ENCODE data around the gene TENT4B.

Gene TENT4B

DNA sequence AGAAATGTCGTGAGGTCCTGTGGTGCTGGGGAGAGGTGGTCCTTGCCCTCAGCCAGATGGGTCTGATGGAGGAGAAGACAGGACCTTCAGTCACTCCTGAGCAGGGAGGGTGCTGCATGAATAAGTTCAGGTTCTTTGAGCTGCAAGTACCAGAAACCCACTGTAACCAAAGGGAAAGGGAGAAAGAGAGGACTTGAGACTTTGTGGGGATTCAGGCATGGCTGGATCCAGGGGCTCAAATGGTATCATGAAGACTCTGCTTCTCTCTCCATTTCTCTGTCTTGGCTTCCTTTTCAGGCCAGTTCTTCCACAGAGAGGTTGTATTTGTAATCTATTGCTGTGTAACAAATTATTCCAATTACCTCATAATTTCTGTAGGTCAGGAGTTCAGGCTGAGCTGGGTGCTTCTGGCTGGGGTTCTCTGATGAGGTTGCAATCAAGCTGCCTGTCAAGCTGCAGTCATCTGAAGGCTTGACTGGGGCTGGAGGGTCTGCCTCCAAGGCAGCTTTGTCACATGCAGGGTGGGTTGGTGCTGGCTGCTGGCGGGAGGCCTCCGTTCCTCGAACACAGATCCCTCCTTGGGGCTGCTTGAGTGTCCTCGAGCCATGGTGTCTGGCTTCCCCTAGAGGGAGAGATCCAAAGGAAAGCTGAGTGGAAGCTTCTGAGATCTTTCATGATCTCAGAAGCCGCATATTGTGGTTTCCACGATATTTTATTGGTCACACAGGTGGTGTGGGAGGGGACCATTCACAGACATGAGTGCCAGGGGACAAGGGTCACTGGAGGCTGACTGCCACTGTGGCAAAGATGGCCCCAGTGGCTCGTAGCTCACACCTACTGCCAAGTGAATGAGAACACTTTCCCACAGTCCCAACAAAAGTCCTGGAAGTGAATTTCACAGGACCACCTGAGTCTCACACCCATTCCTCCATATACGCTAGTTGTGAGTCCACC is 107.4 kb downstream of the TENT4B start:
- Histone ChIP-seq H3K36me3 (ENCODE audit: insufficient read depth, low read length) (no peaks in the 10 kb centered on the region), H3K9ac (ENCODE audit: low read depth, low read length) (no peak overlapping the region), H3K4me1 (ENCODE audit: insufficient read depth, low read length) (peaks cover 4% of the 10 kb centered on the region; the same call in 1 of the 2 replicates), H3K9me3 (ENCODE audit: insufficient read depth, low read depth, low read length) (no peaks in the 10 kb centered on the region), H3K4me3 (ENCODE audit: low read length) (no peak overlapping the region), H3K27ac (ENCODE audit: low read depth, low read length) (no peak overlapping the region), H3K27me3 (ENCODE audit: insufficient read depth, low read length) (no peaks in the 10 kb centered on the region)
- WGBS, result 92% methylated on average over 9 of the region's 9 CpGs

DNA sequence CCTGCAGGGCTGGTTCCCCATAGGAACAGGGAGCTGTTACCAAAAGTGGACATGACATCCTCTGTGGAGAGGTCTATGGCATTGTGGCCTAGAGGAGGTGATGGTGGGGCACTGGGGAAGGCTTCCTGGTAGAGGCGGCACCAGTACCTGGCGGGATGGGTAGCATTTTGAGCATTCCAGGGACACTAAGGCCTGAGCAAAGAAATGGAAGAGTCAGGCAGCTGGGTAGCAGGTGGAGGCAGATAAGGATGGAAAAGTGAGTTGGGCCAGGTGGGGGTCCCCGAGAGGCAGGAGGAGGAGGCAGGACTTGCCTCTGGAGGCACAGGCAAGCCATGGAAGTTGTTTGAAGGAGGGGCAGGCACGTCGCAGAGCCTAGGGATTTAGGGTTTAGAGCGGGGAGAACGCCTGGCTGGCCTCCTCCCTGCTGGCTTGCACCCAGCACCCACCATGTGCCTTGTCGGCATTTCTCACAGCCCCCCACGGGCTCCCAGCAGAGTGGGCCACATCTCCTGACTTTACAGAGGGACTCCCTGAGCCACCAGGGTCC is 108.1 kb downstream of the TENT4B start:
- no peaks in the 10 kb centered on the region for H3K36me3 ChIP-seq (ENCODE audit: insufficient read depth, low read length)
- no peak overlapping the region for H3K4me3 ChIP-seq (ENCODE audit: low read length)
- 81% methylated on average over 9 of the region's 9 CpGs for WGBS
- no peaks in the 10 kb centered on the region for H3K27me3 ChIP-seq (ENCODE audit: insufficient read depth, low read length)
- H3K9ac ChIP-seq (ENCODE audit: low read depth, low read length), result no peak overlapping the region
- H3K9me3 ChIP-seq (ENCODE audit: insufficient read depth, low read depth, low read length), result no peaks in the 10 kb centered on the region
- no peak overlapping the region for H3K27ac ChIP-seq (ENCODE audit: low read depth, low read length)
- peaks cover 8% of the 10 kb centered on the region; the same call in 1 of the 2 replicates for H3K4me1 ChIP-seq (ENCODE audit: insufficient read depth, low read length)

DNA sequence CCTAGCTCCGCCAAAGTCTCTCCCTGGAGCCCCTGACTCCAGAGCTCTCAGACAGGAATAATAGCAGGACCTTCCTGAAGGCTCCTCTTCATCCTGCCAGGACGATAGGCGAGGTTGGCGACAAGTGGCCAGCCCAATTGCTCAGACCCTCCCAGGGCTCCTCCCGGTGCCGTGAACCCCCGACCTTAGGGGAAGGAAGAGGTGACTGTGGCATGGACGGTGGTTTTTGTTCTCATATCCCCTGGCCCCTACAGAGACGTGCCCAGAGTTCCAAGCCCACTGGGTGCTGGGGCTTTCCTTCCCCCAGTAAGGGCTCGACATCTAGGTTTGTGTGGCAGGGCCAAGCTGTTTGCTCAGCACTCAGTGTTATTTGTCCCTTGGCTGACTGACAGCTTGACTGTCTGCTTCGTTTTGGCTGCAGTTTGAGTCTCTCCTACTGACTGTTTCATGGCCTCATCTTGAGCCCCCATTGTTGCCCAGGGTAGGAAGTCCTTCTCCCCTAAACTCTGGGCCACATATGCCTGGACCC is 108.7 kb downstream of the TENT4B start:
- WGBS, result 88% methylated on average over 11 of the region's 11 CpGs
- Histone ChIP-seq H3K9me3 (ENCODE audit: insufficient read depth, low read depth, low read length) (no peaks in the 10 kb centered on the region), H3K4me1 (ENCODE audit: insufficient read depth, low read length) (peaks cover 13% of the 10 kb centered on the region), H3K4me3 (ENCODE audit: low read length) (no peak overlapping the region), H3K27me3 (ENCODE audit: insufficient read depth, low read length) (no peaks in the 10 kb centered on the region), H3K9ac (ENCODE audit: low read depth, low read length) (no peak overlapping the region), H3K27ac (ENCODE audit: low read depth, low read length) (no peak overlapping the region), H3K36me3 (ENCODE audit: insufficient read depth, low read length) (no peaks in the 10 kb centered on the region)

DNA sequence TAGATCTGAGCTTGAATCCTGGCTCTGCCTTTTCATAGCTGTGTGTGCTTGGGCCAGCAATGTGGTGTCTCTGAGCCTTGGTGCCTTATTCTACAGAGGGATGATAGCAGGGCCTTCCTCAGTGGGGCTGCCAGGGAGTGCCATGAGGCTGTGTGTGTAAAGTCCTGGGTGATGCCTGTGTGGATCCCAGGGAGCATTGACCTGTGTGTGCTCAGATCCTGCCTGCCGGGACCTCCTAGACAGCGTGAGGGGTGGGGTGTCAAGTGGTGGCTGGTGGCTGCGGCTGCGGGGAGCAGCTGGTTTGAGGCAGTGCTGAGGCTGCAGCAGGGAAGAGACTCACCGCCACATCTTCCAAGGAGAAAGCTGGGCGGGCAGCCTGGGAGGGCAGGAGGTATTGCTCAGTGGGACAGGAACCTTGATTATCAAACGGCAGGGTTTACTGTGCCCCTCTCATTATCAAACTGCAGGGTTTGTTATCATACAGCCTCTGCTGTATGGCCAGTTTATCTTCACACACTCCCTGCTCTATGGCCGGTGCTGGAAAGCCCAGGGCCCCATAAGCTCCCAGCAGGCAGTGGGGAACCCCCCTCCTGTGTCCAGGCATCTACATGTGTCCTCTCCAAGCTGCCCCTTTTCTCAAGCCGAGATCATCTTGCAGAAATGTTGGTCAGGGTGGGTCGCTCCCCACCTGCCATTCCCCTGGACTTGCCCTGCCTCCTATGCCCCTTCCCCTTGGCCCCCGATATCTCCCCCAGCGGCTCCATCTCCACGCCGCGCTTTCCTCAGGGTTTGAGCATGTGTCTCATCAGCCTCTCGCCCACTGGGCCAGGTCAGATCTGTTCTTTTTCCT is 110.2 kb downstream of the TENT4B start:
- Histone ChIP-seq H3K9me3 (ENCODE audit: insufficient read depth, low read depth, low read length) (no peaks in the 10 kb centered on the region), H3K4me3 (ENCODE audit: low read length) (no peak overlapping the region), H3K27me3 (ENCODE audit: insufficient read depth, low read length) (no peaks in the 10 kb centered on the region), H3K27ac (ENCODE audit: low read depth, low read length) (no peak overlapping the region), H3K9ac (ENCODE audit: low read depth, low read length) (no peak overlapping the region), H3K36me3 (ENCODE audit: insufficient read depth, low read length) (no peaks in the 10 kb centered on the region), H3K4me1 (ENCODE audit: insufficient read depth, low read length) (peaks cover 19% of the 10 kb centered on the region)
- 89% methylated on average over 16 of the region's 16 CpGs for WGBS

DNA sequence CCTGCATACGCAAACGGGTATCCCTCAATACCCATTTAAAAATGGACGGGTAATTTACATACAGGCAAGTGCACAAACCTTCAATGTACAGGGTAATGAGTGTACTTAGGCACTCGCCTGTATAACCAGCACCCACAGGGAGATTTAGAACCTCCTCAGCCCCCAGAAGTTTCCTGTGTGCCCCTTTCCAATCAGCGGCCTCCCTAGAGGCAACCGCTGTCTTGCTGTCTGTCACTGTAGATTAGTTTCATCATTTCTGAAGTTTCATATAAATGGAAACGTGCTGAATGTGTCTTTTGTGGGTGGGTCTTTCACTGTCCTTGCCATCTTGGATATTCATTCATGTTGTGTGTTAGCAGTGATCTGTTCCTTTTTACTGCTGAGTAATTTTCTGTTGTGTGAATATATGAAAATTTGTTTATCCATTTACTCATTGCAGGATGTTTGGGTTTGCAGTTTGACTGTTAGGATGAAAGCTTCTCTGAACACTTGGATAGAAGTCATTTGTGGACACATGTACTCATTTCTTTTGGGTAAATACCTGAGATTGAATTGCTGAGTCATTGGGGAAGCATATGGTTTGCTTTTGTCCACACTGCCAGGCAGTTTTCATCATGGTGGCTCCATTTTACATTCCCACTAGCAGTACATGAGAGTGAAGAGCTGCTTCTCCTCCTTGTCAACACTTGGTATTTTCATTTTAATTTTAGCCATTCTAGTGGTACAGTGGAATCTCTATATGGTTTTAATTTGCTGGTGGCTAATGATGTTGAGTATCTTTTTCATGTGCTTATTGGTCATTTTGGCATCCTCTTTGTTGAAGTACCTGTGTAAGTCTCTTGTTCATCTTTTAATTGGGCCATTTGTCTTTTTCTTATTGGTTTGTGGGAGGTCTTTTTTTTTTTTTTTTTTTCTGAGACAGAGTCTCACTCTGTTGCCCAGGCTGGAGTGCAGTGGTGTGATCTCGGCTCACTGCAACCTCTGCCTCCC is 111.1 kb downstream of the TENT4B start:
- WGBS, result 93% methylated on average over 7 of the region's 8 CpGs
- no peak overlapping the region for H3K4me3 ChIP-seq (ENCODE audit: low read length)
- no peaks in the 10 kb centered on the region for H3K36me3 ChIP-seq (ENCODE audit: insufficient read depth, low read length)
- H3K9me3 ChIP-seq (ENCODE audit: insufficient read depth, low read depth, low read length), result no peaks in the 10 kb centered on the region
- no peaks in the 10 kb centered on the region for H3K27me3 ChIP-seq (ENCODE audit: insufficient read depth, low read length)
- no peak overlapping the region for H3K27ac ChIP-seq (ENCODE audit: low read depth, low read length)
- H3K4me1 ChIP-seq (ENCODE audit: insufficient read depth, low read length), result peaks cover 19% of the 10 kb centered on the region
- H3K9ac ChIP-seq (ENCODE audit: low read depth, low read length), result no peak overlapping the region

DNA sequence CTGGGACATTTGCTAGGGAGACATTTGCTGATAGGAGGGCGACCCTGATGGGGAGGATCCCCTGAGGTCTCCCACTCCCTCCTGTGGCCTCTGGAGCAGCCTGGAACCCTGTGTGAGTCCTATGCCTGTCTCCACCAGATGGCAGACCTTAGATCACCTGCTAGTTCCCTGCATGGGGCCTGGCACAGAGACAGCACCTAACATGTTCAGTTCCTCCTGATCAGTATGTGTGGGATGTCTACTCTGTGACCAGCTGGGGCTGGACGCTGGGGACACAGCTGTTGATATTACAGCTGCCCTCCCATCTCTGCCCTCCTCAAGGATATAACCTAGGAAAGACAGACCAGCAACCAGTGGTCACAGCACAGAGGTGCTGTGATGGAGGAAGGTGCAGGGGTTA is 112.2 kb downstream of the TENT4B start:
- WGBS, result 94% methylated on average over 2 of the region's 2 CpGs
- H3K9ac ChIP-seq (ENCODE audit: low read depth, low read length), result no peak overlapping the region
- H3K9me3 ChIP-seq (ENCODE audit: insufficient read depth, low read depth, low read length), result no peaks in the 10 kb centered on the region
- no peak overlapping the region for H3K27ac ChIP-seq (ENCODE audit: low read depth, low read length)
- H3K27me3 ChIP-seq (ENCODE audit: insufficient read depth, low read length), result no peaks in the 10 kb centered on the region
- H3K4me1 ChIP-seq (ENCODE audit: insufficient read depth, low read length), result peaks cover 15% of the 10 kb centered on the region
- H3K4me3 ChIP-seq (ENCODE audit: low read length), result no peak overlapping the region
- no peaks in the 10 kb centered on the region for H3K36me3 ChIP-seq (ENCODE audit: insufficient read depth, low read length)

DNA sequence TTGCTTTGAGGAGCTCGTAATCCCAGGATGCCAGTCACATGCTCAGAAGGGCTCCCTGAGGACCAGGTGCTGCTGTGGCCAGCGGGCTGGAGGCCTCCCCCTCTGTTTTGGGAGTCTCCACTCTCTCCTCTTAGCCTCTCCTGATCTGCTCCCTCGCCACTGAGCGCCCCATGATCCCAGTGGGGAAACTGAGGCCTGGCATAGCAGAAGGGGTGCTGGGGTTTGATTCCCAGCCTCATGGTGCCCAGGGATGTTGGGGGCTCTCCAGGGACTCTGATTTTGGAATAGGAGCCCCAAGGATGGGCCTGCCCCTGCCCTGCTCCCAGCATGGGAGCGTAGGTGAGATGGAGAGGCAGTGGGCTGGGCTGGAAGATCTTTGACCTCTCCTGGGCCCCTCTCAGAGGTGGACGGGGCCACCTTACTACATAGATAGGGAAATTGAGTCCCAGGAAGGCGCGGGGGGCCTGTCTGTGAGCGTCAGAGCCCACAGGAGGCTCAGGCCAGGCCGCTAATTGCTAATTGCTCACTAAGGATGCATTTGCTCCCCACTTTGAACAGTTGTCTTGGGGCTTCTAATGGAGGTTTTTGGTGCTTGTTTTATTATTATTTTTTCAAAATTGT is 112.7 kb downstream of the TENT4B start:
- no peak overlapping the region for H3K27ac ChIP-seq (ENCODE audit: low read depth, low read length)
- H3K9ac ChIP-seq (ENCODE audit: low read depth, low read length), result no peak overlapping the region

DNA sequence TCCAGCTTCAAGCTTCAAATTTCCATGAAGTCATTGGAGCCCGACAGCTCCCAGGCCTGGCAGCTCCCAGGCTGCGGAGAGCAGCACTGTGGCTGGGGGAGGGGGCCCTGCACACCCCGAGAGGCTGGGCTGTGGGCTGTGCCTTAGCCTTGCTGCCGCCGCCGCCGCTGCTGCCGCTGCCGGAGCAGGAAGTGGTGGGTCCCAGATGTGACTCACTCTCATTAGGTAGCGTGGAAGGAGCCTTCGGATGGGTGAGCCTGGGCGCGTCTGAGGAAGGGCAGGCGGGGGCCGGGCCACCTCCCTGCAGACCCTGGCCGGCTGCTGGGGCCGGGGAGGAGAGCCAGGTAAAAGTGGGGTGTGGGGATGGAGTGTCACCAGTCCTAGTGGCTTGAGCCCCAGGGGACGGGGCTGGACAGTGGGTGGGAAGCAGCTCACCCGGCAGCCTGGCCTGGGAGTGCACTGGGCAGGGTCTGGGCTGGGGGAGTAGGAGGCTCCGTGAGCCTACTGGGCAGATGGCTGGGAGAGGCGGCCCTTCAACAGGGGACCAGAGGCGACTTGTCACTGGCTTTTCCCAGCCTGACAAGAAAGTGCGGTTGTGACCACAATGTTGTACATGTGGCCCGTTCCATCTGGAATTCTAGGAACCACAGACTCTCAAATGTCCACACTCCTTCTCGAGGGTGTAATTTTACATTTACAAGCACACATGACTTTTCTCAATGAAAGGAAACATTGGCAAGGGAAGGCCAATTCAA is 113.4 kb downstream of the TENT4B start, which contains the start of gene ADCY7:
Gene ADCY7, plus strand, starts transcription at position 215 of the 755 bp plus-strand sequence. CDS start 21,629 bp downstream, outside the sequence.
- H3K27ac ChIP-seq (ENCODE audit: low read depth, low read length), result no peak within 1 kb of the TSS
- H3K36me3 ChIP-seq (ENCODE audit: insufficient read depth, low read length), result no peaks in the 10 kb centered on the region
- H3K9ac ChIP-seq (ENCODE audit: low read depth, low read length), result no peak within 1 kb of the TSS
- 38% methylated on average over 25 of the region's 25 CpGs for WGBS
- H3K9me3 ChIP-seq (ENCODE audit: insufficient read depth, low read depth, low read length), result no peaks in the 10 kb centered on the region
- peaks cover 15% of the 10 kb centered on the region for H3K4me1 ChIP-seq (ENCODE audit: insufficient read depth, low read length)
- peak within 1 kb of the TSS; percentile 24; the same call in 1 of the 2 replicates for H3K4me3 ChIP-seq (ENCODE audit: low read length)
- H3K27me3 ChIP-seq (ENCODE audit: insufficient read depth, low read length), result no peaks in the 10 kb centered on the region

More for the DNA sequence above, 112.7 kb downstream of the TENT4B start:
- Histone ChIP-seq H3K4me1 (ENCODE audit: insufficient read depth, low read length) (peaks cover 15% of the 10 kb centered on the region), H3K9me3 (ENCODE audit: insufficient read depth, low read depth, low read length) (no peaks in the 10 kb centered on the region), H3K4me3 (ENCODE audit: low read length) (no peak overlapping the region), H3K36me3 (ENCODE audit: insufficient read depth, low read length) (no peaks in the 10 kb centered on the region), H3K27me3 (ENCODE audit: insufficient read depth, low read length) (no peaks in the 10 kb centered on the region)
- WGBS, result 81% methylated on average over 10 of the region's 10 CpGs

DNA sequence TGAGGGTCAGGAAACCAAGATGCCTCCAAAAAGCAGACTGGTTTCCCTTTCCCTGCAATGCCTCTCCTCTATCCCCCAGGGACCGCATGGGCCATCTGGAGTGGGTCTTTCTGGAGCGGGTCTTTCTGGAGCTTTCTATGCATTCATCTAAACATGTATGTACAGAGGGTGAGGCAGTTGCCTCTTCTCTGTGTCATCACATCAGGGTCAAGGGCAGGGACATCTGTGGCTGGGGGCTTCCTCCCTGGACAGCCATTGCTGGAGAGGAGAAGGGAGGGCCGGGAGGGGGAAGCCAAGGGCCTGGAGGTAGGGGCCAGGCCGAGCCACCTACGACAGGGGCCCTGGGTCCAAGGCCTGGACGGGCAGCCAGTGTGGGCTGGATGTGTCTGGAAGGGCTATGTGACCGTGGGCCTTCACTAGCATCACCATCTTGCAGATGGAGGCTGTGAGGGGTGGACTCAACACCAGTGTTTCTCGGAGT is 114.1 kb downstream of the TENT4B start:
- H3K4me3 ChIP-seq (ENCODE audit: low read length), result no peak overlapping the region
- no peaks in the 10 kb centered on the region for H3K36me3 ChIP-seq (ENCODE audit: insufficient read depth, low read length)
- H3K9me3 ChIP-seq (ENCODE audit: insufficient read depth, low read depth, low read length), result no peaks in the 10 kb centered on the region
- 94% methylated on average over 8 of the region's 8 CpGs for WGBS
- H3K27me3 ChIP-seq (ENCODE audit: insufficient read depth, low read length), result no peaks in the 10 kb centered on the region
- no peak overlapping the region for H3K27ac ChIP-seq (ENCODE audit: low read depth, low read length)
- H3K9ac ChIP-seq (ENCODE audit: low read depth, low read length), result no peak overlapping the region
- H3K4me1 ChIP-seq (ENCODE audit: insufficient read depth, low read length), result peaks cover 15% of the 10 kb centered on the region

All from HUES64 (cell line).